C4-2B (cell line): ENCODE measurements around the gene DNER.

Source experiments
- ZFX ChIP-seq: fragments of 450-650 bp; IDR thresholded peaks from 2 replicates; pipeline ENCODE4 v1.6.1; 2017
- TF ChIP-seq, protein P1 (sequence below): fragments of 450-650 bp; conservative IDR thresholded peaks from 2 replicates; pipeline ENCODE4 v1.5.1; 2017; ENCODE audit warnings: mild to moderate bottlenecking

- TF ChIP-seq, protein P1, sequence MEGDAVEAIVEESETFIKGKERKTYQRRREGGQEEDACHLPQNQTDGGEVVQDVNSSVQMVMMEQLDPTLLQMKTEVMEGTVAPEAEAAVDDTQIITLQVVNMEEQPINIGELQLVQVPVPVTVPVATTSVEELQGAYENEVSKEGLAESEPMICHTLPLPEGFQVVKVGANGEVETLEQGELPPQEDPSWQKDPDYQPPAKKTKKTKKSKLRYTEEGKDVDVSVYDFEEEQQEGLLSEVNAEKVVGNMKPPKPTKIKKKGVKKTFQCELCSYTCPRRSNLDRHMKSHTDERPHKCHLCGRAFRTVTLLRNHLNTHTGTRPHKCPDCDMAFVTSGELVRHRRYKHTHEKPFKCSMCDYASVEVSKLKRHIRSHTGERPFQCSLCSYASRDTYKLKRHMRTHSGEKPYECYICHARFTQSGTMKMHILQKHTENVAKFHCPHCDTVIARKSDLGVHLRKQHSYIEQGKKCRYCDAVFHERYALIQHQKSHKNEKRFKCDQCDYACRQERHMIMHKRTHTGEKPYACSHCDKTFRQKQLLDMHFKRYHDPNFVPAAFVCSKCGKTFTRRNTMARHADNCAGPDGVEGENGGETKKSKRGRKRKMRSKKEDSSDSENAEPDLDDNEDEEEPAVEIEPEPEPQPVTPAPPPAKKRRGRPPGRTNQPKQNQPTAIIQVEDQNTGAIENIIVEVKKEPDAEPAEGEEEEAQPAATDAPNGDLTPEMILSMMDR, result no peak
- no peak for TF ChIP-seq ZFX
Measured at GRCh38 chr2:229477269-229477755, 237.0 kb downstream of the DNER start.
